Stimulated activated CD4-positive, alpha-beta T cell treated with anti-CD3 and anti-CD28 coated beads, Interleukin-4, amount 100 ng/mL, for 4 hours (primary cell): ENCODE measurements around the gene IGFL4.

ENCODE experiments used
- DNase-seq, 2 experiments: peaks; one replicate each; pipeline ENCODE4 v3.0.0-alpha.2; 2020

Gene IGFL4

GRCh38 chr19:46060012-46060411 lies 19.2 kb upstream of the IGFL4 start:
- DNase-seq: no peak

DNA sequence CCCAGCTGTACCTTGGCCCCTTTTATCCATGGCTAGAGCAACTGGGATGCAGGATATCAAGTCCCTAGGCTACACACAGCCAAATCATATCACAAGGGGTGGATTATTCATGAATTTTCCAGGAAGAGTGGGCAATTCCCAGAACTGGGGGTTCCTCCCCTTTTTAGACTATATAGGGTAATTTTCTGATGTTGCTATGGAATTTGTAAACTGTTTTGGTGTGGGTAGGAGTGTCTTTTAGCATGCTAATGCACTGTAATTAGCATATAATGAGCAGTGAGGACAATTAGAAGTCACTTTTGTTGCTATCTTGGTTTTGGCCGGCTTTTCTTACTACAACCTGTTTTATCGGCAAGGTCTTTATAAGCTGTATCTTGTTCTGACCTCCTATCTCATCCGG lies 18.0 kb upstream of the IGFL4 start:
- no peak for DNase-seq

DNA sequence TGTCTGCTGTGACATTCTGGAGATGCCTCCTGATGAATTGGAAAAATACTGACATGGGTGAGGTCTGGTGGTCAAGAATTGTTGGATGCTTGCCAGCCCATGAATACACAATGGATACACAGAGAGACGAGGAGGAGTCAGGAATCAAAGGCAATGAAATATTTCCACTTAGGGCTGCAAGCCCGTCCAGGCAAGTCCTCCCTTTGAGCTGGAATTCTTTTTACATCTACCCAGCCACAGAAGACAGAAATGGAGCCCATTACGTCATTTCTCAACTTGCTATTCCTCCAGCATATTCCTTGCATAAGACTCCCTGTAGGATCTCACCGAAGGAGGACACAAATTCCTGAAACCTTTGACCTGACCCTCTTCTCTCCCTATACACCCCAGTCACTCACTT lies 15.7 kb upstream of the IGFL4 start:
- no peak for DNase-seq

DNA sequence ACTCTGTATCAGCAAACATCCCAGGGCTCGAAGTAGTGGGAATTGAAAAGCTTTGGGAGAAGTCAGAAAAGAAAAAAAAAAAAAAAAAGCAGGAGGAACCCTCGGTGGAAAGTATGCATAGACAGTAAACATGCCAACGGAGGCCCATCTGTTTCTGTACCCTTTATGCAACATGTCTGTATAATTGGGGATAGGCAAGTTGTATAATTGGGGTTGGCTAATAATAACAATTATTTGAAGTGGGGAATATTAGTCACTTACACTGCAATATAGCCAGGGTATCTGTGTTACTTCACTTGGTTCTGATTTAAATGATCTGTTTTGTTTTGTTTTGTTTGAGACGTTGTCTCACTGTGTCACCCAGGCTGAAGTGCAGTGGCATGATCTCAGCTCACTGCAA lies 12.1 kb upstream of the IGFL4 start:
- no peak for DNase-seq

DNA sequence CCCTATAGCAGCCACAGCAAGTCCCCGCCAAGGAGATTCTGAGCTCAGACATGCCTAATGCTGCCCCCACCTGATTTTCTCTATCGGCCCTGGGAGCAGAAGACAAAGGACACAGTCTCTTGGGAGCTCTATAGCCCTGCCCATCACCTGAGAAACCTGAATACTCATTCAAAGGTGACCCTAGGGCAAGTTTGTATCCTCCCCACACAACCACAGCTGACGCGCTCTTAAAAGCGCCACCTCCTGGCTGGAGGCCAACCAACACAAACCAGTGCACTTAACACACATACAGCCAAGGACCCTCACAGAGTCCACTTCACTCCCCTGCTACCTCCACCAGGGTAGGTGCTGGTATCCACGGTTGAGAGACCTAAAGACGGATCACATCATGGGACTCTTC lies 8.8 kb upstream of the IGFL4 start:
- no peak for DNase-seq

- DNase-seq: no peak
Observed at GRCh38 chr19:46043519-46043918, 2.7 kb upstream of the IGFL4 start.

DNA sequence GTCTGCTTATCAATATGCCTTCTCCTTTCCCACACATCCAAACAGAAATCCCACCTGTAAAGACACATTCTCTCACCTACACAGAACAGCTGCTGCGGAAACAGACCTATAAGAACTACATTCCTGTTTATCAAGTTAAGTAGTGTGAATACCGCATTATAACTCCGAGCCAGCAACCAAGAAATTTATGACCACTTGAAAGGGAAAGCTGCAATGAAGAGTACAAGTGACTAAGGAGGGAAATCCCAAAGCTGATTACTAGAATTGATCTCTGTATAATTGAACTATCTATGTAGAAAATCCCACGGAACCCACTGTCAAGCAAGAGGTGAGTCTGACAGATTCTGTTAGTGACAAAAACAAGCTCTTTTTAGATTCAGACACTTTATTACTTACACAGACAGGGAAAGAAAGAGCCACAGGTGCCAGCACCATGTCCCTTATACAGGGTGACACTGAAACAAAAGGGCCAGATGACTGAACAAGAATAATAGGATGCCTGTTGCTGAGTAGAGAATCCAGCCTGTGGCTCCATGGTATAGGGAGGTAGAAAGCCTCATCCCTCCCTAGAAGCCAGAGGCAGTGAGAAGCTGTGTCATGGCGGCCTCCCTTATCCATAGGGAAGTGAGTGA lies 1.6 kb upstream of the IGFL4 start:
- DNase-seq: no peak

DNA sequence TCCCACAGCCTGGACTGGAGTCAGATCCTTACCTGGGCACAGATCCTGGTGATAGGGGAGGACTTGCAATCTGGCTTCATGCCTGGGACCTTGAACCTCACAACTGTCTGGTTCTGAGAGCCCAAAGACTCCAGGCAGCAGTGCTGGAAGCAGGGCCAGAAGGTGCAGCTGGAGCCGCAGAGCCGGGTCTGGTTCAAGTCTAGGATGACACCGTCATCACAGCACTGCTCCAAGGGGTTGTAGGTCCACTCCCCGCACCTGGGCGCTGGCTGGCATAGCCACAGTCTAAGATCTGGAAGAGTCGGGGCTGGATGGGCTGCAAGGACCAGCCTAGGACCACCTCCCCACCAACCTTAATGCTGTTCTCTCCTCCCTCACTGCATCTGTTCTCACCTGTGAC lies 677 bp downstream of the IGFL4 start:
- DNase-seq: no peak

GRCh38 chr19:46036744-46037128 lies 4.1 kb downstream of the IGFL4 start:
- no peak for DNase-seq

- DNase-seq: no peak
Observed at GRCh38 chr19:46035986-46036743, 4.6 kb downstream of the IGFL4 start.

GRCh38 chr19:46035546-46035945 lies 5.3 kb downstream of the IGFL4 start:
- DNase-seq: no peak

DNA sequence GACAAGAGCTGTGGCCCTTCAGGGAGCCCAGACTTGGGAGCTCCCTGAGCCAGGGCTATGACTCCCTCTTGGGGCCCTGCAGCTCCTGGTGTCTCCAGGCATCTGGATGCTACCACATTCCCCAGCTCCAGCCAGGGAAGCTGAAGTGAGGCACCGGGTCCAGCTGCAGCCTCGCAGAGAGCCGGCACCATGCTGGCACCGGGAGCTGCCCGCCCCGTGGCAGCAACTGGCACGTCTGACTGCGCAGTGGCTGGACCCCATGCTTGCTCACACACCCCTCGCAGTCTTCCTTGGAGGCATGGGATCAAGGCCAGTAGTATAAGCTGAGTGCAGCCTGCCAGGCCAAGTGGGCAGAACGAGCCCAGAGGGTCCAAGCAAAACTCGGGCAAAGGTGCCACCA lies 7.4 kb downstream of the IGFL4 start:
- no peak for DNase-seq

DNA sequence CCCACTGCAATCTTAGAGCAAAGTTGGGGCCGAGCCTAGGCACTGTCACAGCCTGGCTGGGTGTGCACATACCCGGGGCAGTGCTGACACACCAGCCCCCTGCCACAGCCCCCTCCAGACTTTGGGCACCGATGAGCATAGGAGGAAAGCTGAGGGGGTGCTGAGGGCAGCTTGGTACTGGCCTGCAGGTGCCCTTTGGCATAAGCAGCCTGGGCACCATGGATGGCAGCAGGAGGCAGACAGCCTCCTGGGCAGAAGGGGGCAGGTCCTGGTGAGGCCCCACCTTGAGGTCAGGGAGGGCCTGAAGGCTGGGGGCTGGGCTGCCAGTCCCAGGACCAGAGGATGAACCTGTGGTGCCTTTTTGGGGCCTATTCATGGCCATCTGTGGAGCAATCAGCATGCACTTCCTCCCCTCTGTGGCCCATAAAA lies 8.2 kb downstream of the IGFL4 start:
- DNase-seq: no peak

GRCh38 chr19:46031781-46032596 lies 8.8 kb downstream of the IGFL4 start:
- no peak for DNase-seq

DNA sequence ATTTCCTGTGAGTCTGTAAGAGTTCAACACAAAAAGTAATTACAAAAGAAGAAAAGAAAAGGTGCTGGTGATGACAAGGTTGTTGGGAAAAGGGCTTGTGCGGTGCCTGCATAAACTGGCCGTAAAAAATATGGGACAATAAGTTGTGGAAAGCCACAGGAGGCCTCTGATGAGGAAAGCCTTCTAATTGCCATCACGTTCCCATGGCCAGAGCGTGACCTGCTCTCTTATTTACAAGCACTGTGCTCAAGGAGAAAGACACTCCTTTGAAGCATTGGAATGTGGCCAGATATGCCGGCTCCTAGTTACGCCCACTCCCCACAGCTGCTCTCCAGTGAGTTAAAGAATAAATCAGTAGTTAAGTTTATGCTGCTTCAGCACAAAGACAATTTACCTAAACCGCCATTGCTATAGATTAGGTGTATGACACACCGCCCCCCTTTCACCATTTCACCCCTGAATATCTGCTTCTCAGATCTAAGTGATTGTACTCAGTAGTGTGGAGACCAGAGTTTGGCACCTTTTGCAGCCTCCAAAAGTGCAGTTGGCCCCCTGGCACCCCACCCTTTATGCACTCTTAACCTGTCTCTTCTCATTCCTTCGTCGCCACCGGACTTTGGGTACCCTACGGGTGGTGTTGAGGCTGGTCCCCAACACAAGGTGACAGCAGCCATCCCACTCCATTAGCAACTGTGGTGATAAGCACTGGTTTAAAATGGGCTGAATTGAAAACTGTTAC lies 9.8 kb downstream of the IGFL4 start:
- no peak for DNase-seq

GRCh38 chr19:46025835-46026234 lies 15.0 kb downstream of the IGFL4 start:
- DNase-seq: no peak

DNA sequence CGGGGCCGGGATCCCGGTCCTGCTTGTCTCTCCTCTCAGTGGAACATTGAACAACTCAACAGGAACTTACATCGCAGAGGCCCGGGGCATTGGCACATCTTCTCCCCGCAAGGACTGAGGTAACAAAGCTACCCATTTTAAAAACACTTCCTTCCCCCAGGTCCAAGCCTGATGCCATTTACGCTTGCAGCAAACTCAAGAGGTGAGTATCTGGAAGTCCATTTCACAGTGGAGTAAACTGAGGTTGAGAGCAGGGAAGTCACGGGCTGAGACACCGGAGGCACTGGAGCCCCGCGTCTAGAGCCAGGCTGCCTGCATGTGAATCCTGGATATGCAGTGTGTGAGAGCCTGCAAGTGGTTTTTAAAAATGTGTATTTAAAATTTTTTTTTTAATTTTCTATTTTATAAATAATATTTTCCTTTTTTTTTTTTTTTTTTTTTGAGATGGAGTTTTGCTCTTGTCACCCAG lies 17.5 kb downstream of the IGFL4 start:
- no peak for DNase-seq

DNA sequence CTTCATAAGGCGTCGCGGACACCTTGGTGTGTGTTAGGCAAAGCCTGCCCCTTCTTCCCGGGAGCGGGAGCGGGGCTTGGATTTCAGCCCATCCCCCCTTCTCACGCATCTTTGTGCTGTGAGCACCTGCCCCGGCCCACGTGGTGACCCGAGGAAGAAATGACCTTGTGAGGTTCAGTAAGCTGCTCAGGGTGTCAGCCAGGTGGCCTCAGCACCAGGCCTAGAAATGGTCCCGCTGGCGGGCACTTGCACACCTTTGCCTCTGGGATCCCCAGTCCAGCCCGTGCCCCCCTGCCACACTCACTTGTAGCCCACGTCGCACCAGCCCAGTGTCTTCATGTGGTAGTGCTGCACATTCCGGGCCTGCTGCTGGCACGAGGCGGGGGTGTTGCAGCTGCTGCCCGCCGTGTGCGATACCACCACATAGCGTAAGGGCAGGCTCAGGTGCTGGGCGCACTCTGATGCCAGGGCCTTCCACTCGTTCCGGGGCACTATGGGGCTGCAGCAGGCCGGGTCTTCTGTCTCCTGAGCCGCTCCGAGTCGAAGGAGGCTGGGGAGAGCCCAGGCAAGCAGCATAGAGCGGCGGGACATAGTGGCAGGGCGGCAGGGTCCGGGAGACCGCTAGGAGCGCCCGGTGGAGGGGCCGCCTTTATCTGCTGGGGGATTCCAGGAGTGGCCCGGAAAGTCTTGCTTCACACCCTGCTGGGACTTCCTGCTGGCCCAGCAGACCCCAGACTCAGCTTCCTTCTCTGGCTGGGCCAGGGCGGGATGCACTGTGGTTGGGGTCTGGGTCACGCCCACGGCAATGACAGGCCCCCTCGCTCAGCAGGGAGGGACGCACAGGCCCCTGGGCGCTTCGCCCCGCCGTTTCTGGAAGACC lies 18.1 kb downstream of the IGFL4 start, which contains the start of gene PGLYRP1:
Gene PGLYRP1 (minus strand): TSS at position 623 of the 880 bp plus-strand sequence. CDS start 32 bp downstream, at position 591.
- no peak for DNase-seq

GRCh38 chr19:46022061-46022430 lies 18.8 kb downstream of the IGFL4 start:
- no peak for DNase-seq

- no peak for DNase-seq
Observed at GRCh38 chr19:46021531-46022041, 19.2 kb downstream of the IGFL4 start.

DNA sequence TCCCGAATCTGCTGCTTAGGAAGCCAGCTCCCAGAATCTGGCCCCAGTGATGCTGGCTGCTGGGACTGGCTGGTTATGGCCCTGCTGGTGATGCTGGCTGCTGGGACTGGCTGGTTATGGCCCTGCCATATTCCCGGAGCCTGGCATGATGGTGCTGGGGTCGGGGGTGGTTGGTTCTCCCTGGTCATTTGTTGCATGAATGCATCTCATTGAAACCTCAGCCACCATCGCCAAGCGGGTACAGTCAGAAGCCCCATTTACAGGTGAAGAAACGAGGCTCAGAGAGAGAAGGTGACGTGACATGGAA lies 20.0 kb downstream of the IGFL4 start:
- no peak for DNase-seq

GRCh38 chr19:46019270-46019669 lies 21.5 kb downstream of the IGFL4 start:
- DNase-seq: no peak
